CD4-positive, alpha-beta memory T cell (primary cell): ENCODE data around the gene MEGF11. TPM values are rescaled to one million over a fixed set of nuclear protein-coding genes. Genes with fewer than 3 reads are reported as not detected.
A peak's percentile ranks its signal among the peaks of the same experiment; 100 is the strongest.
"Not testable (repeated sequence)": the region's sequence is repeated elsewhere in the genome, so short reads cannot be mapped to it uniquely, and the experiment has no call there.

ENCODE experiments used
- CTCF ChIA-PET: fragments of 350-600 bp; sonication (Branson Sonifier 250); formaldehyde crosslinking; loops from one replicate; lab custom pipeline; 2021; ENCODE audit warnings: inconsistent platforms; ENCODE audit not compliant: partially characterized antibody; lab: Charles Lee
- POLR2A ChIA-PET: fragments of 350-600 bp; sonication (Branson Sonifier 250); formaldehyde crosslinking; loops from one replicate; lab custom pipeline; 2021; ENCODE audit not compliant: partially characterized antibody; lab: Charles Lee
- DNase-seq, 5 donors: peaks; one replicate each; pipeline versions ENCODE4 v3.0.0 to v3.0.0-alpha.2; 2020 to 2022; ENCODE audit warnings: mixed read lengths in 1 of 5
- H3K27ac ChIP-seq: one replicate; pipeline ENCODE4 v1.7.0; 2013; ENCODE audit warnings: low read depth, low read length
- H3K27me3 ChIP-seq: 2 replicates; pipeline ENCODE4 v1.7.0; 2013; ENCODE audit warnings: mild to moderate bottlenecking, low read length, moderate library complexity; ENCODE audit not compliant: insufficient read depth
- H3K36me3 ChIP-seq: 2 replicates; pipeline ENCODE4 v1.7.0; 2013; ENCODE audit warnings: mild to moderate bottlenecking, low read length, moderate library complexity; ENCODE audit not compliant: insufficient read depth
- H3K4me1 ChIP-seq: 2 replicates; pipeline ENCODE4 v1.7.0; 2013; ENCODE audit warnings: mild to moderate bottlenecking, low read length, moderate library complexity; ENCODE audit not compliant: insufficient read depth
- H3K4me3 ChIP-seq, 2 donors: one replicate each; pipeline ENCODE4 v1.7.0; 2013; ENCODE audit warnings: low read length in 2 of 2, mild to moderate bottlenecking in 1 of 2
- H3K9me3 ChIP-seq, 2 donors: one replicate each; pipeline ENCODE4 v1.7.0; 2013; ENCODE audit warnings: low read length in 2 of 2, control low read depth in 1 of 2; ENCODE audit not compliant: control insufficient read depth in 1 of 2
- H3K27ac Mint-ChIP-seq, 7 donors: one replicate each; pipeline ENCODE4 v1.8.0; 2020 to 2021; ENCODE audit warnings: mixed read lengths in 7 of 7, mild to moderate bottlenecking in 6 of 7, inconsistent platforms in 3 of 7, moderate library complexity in 3 of 7
- H3K27me3 Mint-ChIP-seq, 2 donors: one replicate each; pipeline ENCODE4 v1.8.0; 2020 to 2021; ENCODE audit warnings: mixed read lengths in 2 of 2
- H3K36me3 Mint-ChIP-seq, 2 donors: one replicate each; pipeline ENCODE4 v1.8.0; 2020 to 2021; ENCODE audit warnings: mixed read lengths in 2 of 2, inconsistent platforms in 1 of 2, mild to moderate bottlenecking in 1 of 2
- H3K4me1 Mint-ChIP-seq, 4 donors: one replicate each; pipeline ENCODE4 v1.8.0; 2020 to 2021; ENCODE audit warnings: mixed read lengths in 4 of 4, mild to moderate bottlenecking in 1 of 4
- H3K4me3 Mint-ChIP-seq, 8 donors: one replicate each; pipeline ENCODE4 v1.8.0; 2020 to 2021; ENCODE audit warnings: mixed read lengths in 8 of 8, mild to moderate bottlenecking in 7 of 8, moderate library complexity in 6 of 8, inconsistent platforms in 3 of 8
- H3K9me3 Mint-ChIP-seq, 8 donors: one replicate each; pipeline ENCODE4 v1.8.0; 2020 to 2021; ENCODE audit warnings: mixed read lengths in 8 of 8, mild to moderate bottlenecking in 5 of 8, inconsistent platforms in 3 of 8, moderate library complexity in 1 of 8
- intact Hi-C: fragments of 100-400 bp; cut with micrococcal nuclease; formaldehyde crosslinking; loops from one replicate; pipeline ENCODE4 v1.15.1; 2023
- polyA plus RNA-seq, 2 donors: library from polyadenylated mRNA; unstranded; fragments of 300-500 nt; fragmentation: Illumina TruSeq; gene quantifications; one replicate each; pipeline ENCODE4 v1.2.3, GENCODE V29; 2021
- total RNA-seq, 2 experiments: library from RNA; stranded (reverse); gene quantifications; one replicate each; pipeline ENCODE4 v1.2.3, GENCODE V29; 2021

The MEGF11 gene
- total and polyA plus RNA-seq, 4 experiments from 2014 or later: 0.69 TPM; not detected in 3

DNA sequence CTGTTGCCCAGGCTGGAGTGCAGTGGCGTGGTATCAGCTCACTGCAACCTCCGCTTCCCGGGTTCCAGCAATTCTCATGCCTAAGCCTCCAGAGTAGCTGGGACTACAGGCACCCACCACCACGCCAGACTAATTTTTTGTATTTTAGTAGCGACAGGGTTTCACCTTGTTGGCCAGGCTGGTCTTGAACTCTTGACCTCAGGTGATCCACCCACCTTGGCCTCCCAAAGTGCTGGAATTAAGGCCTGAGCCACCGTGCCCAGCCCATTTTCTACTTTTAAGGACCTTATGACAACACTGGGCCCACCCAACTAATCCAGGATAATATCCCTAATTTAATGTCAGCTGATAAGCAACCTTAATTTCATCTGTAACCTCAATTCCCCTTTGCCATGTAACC is 385.6 kb downstream of the MEGF11 start:
- intact Hi-C loops: loop anchor here (2.0 to 10.0 kb wide), 3 partner anchors 427 to 735 kb away; partner anchors contain the start of genes DIS3L, PDCD7 and SNAPC5
- POLR2A ChIA-PET: interaction anchor here (0.7 to 2.9 kb wide), 3 partner anchors 77 to 256 kb away, joined by 3 to 32 read pairs (median 3); partner anchors contain the start of gene INTS14
- not testable (repeated sequence) for H3K36me3 ChIP-seq, H3K4me3 ChIP-seq, DNase-seq, H3K27ac ChIP-seq, H3K4me3 Mint-ChIP-seq, H3K27me3 Mint-ChIP-seq, H3K9me3 ChIP-seq, H3K9me3 Mint-ChIP-seq, H3K27me3 ChIP-seq
- peaks cover 30% of the 10 kb centered on the region for H3K4me1 ChIP-seq
- Mint-ChIP-seq H3K4me1 (peaks cover 13 to 39% (median 23%) of the 10 kb centered on the region in 4 donors), H3K36me3 (peaks cover 0 to 24% of the 10 kb centered on the region in 2 donors), H3K27ac (peak overlapping the region in 1 of 7 donors; percentile 100)
- CTCF ChIA-PET: interaction anchor here (0.8 to 3.8 kb wide), 4 partner anchors 11 to 257 kb away, joined by 3 to 23 read pairs (median 14); partner anchors contain the start of gene INTS14

- POLR2A ChIA-PET: interaction anchor here (0.7 to 0.9 kb wide), 2 partner anchors 77 to 228 kb away, joined by 3 read pairs; no protein-coding TSS in a partner anchor
- Histone ChIP-seq H3K4me3 (no peak overlapping the region), H3K27ac (no peak overlapping the region), H3K27me3 (no peaks in the 10 kb centered on the region), H3K36me3 (no peaks in the 10 kb centered on the region), H3K9me3 (no peaks in the 10 kb centered on the region), H3K4me1 (peaks cover 23% of the 10 kb centered on the region)
- no peak for DNase-seq
- H3K36me3 Mint-ChIP-seq: peaks cover 0 to 20% of the 10 kb centered on the region in 2 donors
- peak overlapping the region in 2 of 7 donors; percentile 17 to 100 for H3K27ac Mint-ChIP-seq
- peaks cover 0 to 5% of the 10 kb centered on the region in 2 donors for H3K27me3 Mint-ChIP-seq
- H3K4me1 Mint-ChIP-seq: peaks cover 12 to 33% (median 20%) of the 10 kb centered on the region in 4 donors
- CTCF ChIA-PET: interaction anchor here (1.2 to 3.8 kb wide), 3 partner anchors 10 to 256 kb away, joined by 4 to 23 read pairs (median 20); partner anchors contain the start of gene INTS14
- peaks cover 0 to 8% (median 0%) of the 10 kb centered on the region in 8 donors for H3K9me3 Mint-ChIP-seq
- intact Hi-C loops: loop anchor here (10.0 kb wide), 1 partner anchor 428 kb away; the partner anchor contains the start of gene DIS3L
- H3K4me3 Mint-ChIP-seq: no peak overlapping the region
These were observed 386.3 kb downstream of the MEGF11 start for GRCh38 chr15:65867244-65867643.

GRCh38 chr15:65863106-65863505 is 390.4 kb downstream of the MEGF11 start:
- Mint-ChIP-seq H3K4me3 (no peak overlapping the region), H3K27ac (peak overlapping the region in 1 of 7 donors; percentile 15), H3K9me3 (no peaks in the 10 kb centered on the region), H3K36me3 (no peaks in the 10 kb centered on the region), H3K27me3 (no peaks in the 10 kb centered on the region), H3K4me1 (peaks cover 5 to 10% (median 6%) of the 10 kb centered on the region in 4 donors)
- Histone ChIP-seq H3K27ac (no peak overlapping the region), H3K9me3 (no peaks in the 10 kb centered on the region), H3K36me3 (no peaks in the 10 kb centered on the region), H3K27me3 (no peaks in the 10 kb centered on the region), H3K4me1 (no peaks in the 10 kb centered on the region), H3K4me3 (no peak overlapping the region)
- intact Hi-C loops: loop anchor here (10.0 kb wide), 1 partner anchor 432 kb away; the partner anchor contains the start of gene DIS3L
- DNase-seq: no peak
- ChIA-PET CTCF (interaction anchor here (1.0 to 2.0 kb wide), 5 partner anchors 13 to 231 kb away, joined by 3 to 12 read pairs (median 4); no protein-coding TSS in a partner anchor), POLR2A (interaction anchor here (1.3 kb wide), 1 partner anchor 72 kb away, joined by 3 read pairs; no protein-coding TSS in a partner anchor)

DNA sequence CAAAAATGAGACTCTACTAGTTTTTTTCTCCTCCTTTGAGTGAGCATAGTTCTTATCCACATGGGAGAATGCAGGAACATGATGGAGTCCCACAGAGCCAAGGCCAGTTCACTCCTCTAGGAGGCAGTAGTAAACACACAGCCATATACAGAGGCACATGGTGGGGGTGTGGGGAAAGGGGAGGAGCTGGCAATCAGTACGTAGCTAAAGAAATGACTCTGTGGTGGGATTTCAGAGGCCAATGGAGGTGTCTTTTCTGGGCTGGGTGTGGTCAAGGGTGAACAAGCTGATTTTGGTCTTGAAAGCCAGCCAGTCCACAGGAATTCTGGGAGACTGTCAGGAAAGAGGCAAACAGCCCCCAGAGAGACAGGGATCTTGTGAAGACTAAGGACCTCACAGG is 390.9 kb downstream of the MEGF11 start:
- Mint-ChIP-seq H3K9me3 (no peaks in the 10 kb centered on the region), H3K36me3 (no peaks in the 10 kb centered on the region), H3K4me3 (peak overlapping the region in 1 of 8 donors; percentile 39), H3K27ac (peak overlapping the region in 3 of 7 donors; percentile 15 to 35 (median 22)), H3K27me3 (no peaks in the 10 kb centered on the region), H3K4me1 (peaks cover 5 to 10% (median 8%) of the 10 kb centered on the region in 4 donors)
- ChIA-PET POLR2A (interaction anchor here (0.6 kb wide), 1 partner anchor 29 kb away, joined by 3 read pairs; no protein-coding TSS in a partner anchor), CTCF (interaction anchor here (0.9 to 2.0 kb wide), 6 partner anchors 13 to 241 kb away, joined by 3 to 12 read pairs (median 4); partner anchors contain the start of gene SLC24A1)
- intact Hi-C loops: loop anchor here (10.0 kb wide), 1 partner anchor 432 kb away; the partner anchor contains the start of gene DIS3L
- Histone ChIP-seq H3K36me3 (no peaks in the 10 kb centered on the region), H3K9me3 (no peaks in the 10 kb centered on the region), H3K27ac (no peak overlapping the region), H3K27me3 (no peaks in the 10 kb centered on the region), H3K4me1 (no peaks in the 10 kb centered on the region), H3K4me3 (no peak overlapping the region)
- peak; percentile 43 to 76 (median 47) for DNase-seq

GRCh38 chr15:65857718-65858402 is 395.7 kb downstream of the MEGF11 start:
- intact Hi-C loops: loop anchor here (1.0 to 2.0 kb wide), 3 partner anchors 66 to 247 kb away; partner anchors contain the start of genes DENND4A and INTS14
- ChIA-PET POLR2A (interaction anchor here (0.8 kb wide), 1 partner anchor 11 kb away, joined by 3 read pairs; the partner anchor contains the start of gene RAB11A), CTCF (interaction anchor here (0.5 to 5.0 kb wide), 24 partner anchors 9 to 277 kb away, joined by 3 to 69 read pairs (median 5); partner anchors contain the start of genes DENND4A, INTS14 and RAB11A)
- H3K4me3 Mint-ChIP-seq: no peak overlapping the region
- Histone ChIP-seq H3K27me3 (no peaks in the 10 kb centered on the region), H3K9me3 (no peaks in the 10 kb centered on the region), H3K4me1 (no peaks in the 10 kb centered on the region), H3K27ac (no peak overlapping the region), H3K36me3 (no peaks in the 10 kb centered on the region), H3K4me3 (no peak overlapping the region)
- no peaks in the 10 kb centered on the region for H3K9me3 Mint-ChIP-seq
- no peak overlapping the region for H3K27ac Mint-ChIP-seq
- H3K36me3 Mint-ChIP-seq: no peaks in the 10 kb centered on the region
- DNase-seq: no peak
- H3K27me3 Mint-ChIP-seq: no peaks in the 10 kb centered on the region
- H3K4me1 Mint-ChIP-seq: peaks cover 9 to 13% (median 13%) of the 10 kb centered on the region in 4 donors

DNA sequence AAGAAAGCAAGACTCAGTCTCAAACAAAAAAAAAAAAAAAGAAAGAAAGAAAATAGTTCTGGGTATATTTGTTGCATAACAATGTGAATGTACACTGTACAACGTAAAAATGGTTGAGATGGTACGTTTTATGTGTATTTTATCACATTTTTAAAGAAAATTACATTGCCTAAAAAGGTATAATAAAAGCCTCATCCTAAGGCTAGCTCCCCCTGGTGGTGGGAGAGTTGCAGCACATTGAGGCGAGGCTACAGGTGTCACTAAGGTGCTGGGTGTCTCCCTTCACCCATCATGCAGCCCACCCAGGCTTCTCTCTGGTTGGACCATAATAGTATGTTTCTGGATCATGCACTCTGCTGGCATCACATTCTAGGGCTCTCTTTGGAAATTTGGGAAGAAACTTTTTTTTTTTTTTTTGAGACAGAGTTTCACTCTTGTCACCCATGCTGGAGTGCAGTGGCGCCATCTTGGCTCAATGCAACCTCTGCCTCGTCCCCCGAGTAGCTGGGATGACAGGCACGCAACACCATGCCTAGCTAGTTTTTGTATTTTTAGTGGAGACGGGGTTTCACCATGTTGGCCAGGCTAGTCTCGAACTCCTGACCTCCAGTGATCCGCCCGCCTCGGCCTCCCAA is 396.6 kb downstream of the MEGF11 start:
- Histone ChIP-seq H3K4me3 (no peak overlapping the region), H3K27me3 (no peaks in the 10 kb centered on the region), H3K36me3 (no peaks in the 10 kb centered on the region), H3K9me3 (no peaks in the 10 kb centered on the region), H3K4me1 (no peaks in the 10 kb centered on the region), H3K27ac (no peak overlapping the region)
- DNase-seq: peak; percentile 76 to 84 (median 77)
- Mint-ChIP-seq H3K9me3 (no peaks in the 10 kb centered on the region), H3K4me3 (peak overlapping the region in 1 of 8 donors; percentile 32), H3K27me3 (no peaks in the 10 kb centered on the region), H3K36me3 (no peaks in the 10 kb centered on the region), H3K27ac (peak overlapping the region in 4 of 7 donors; percentile 10 to 88 (median 49)), H3K4me1 (peaks cover 9 to 13% (median 10%) of the 10 kb centered on the region in 4 donors)
- ChIA-PET POLR2A (interaction anchor here (0.6 to 1.0 kb wide), 3 partner anchors 66 to 246 kb away, joined by 3 read pairs; partner anchors contain the start of gene INTS14), CTCF (interaction anchor here (0.7 to 5.0 kb wide), 36 partner anchors 9 to 882 kb away, joined by 3 to 69 read pairs (median 5); partner anchors contain the start of genes DENND4A, INTS14 and RAB11A)
- intact Hi-C loops: loop anchor here (1.0 to 2.0 kb wide), 3 partner anchors 65 to 246 kb away; partner anchors contain the start of genes DENND4A and INTS14
